NCI-H345 treated with DMSO at 0.1 percent for 48 hours (cell line): ENCODE data around the gene KIRREL2.

Experiments
- DNase-seq: peaks from one replicate; lab custom pipeline; 2025; ENCODE audit not compliant: unreplicated experiment; lab: John Stamatoyannopoulos, UW

KIRREL2 gene

DNA sequence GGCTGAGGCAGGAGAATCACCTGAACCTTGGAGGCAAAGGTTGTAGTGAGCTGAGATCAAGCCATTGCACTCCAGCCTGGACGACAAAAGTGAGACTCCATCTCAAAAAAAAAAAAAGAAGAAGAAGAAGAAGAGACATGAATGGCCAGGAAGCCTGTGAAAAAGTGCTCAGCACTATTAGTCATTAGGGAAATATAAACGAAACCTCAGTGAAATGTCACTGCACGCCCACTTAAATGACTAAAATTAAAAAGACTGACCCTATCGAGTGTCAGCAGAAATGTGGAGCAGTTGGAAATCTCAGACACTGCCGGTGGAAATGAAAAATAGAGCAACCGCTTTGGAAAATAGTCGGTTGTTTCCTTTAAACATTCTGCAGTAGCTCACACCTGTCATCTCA is 56.9 kb downstream of the KIRREL2 start:
- no peak for DNase-seq

DNA sequence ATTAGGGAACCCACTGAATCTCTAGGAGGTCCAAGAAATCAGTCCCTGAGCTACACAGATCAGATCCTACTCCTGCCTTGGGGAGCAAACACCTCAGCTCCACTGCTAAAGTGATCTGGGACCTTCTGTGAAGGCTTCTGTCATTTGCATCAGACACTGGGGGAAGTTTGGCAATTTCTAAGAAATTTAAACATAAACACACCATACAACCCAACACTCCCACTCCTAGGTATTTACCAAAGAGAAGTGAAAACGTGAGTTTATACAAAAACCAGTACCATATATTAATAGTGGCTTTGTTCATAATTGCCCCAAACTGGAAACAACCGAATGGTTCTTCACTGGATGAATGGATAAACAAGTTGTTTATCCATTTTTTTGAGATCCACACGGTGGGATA is 58.7 kb downstream of the KIRREL2 start:
- DNase-seq: no peak
